Astrocyte of the spinal cord (primary cell): Measurements from ENCODE around the gene OSBPL9.
"Not testable (repeated sequence)": the region's sequence is repeated elsewhere in the genome, so short reads cannot be mapped to it uniquely, and the experiment has no call there.

Source experiments
- DNase-seq: peaks from one replicate; pipeline ENCODE4 v3.0.0; 2011; ENCODE audit warnings: low read depth, low spot score
- H3K4me3 ChIP-seq: 2 replicates; pipeline ENCODE4 v1.5.1; 2011; ENCODE audit warnings: low read depth, mild to moderate bottlenecking, low read length, moderate library complexity
- CTCF ChIP-seq: IDR thresholded peaks from 2 replicates; pipeline ENCODE4 v1.5.1; 2012; ENCODE audit warnings: low read depth, mild to moderate bottlenecking, low read length, inconsistent platforms
- in situ Hi-C: cut with HindIII; loops from 2 replicates; pipeline ENCODE4 v1.10.0; 2017; ENCODE audit warnings: low sequenced_read_pairs

Gene OSBPL9

GRCh38 chr1:51644533-51645197, 27.8 kb downstream of the OSBPL9 start:
- H3K4me3 ChIP-seq = no peak overlapping the region
- in situ Hi-C loops = no loop called here
- TF ChIP-seq CTCF = no peak
- peak; percentile 86 for DNase-seq

- in situ Hi-C loops, H3K4me3 ChIP-seq, DNase-seq: not testable (repeated sequence)
Measured at GRCh38 chr1:51646592-51646991, 29.7 kb downstream of the OSBPL9 start.

GRCh38 chr1:51648180-51649109, 31.6 kb downstream of the OSBPL9 start:
- H3K4me3 ChIP-seq = no peak overlapping the region
- in situ Hi-C loops = no loop called here
- no peak for TF ChIP-seq CTCF
- peak; percentile 62 for DNase-seq

- H3K4me3 ChIP-seq = no peak overlapping the region
- DNase-seq = no peak
- in situ Hi-C loops = no loop called here
- TF ChIP-seq CTCF = no peak
Measured at GRCh38 chr1:51649593-51650091, 32.8 kb downstream of the OSBPL9 start.

GRCh38 chr1:51650198-51650597, 33.3 kb downstream of the OSBPL9 start:
- no peak for DNase-seq

GRCh38 chr1:51651552-51651942, 34.7 kb downstream of the OSBPL9 start:
- no peak for DNase-seq
- in situ Hi-C loops = no loop called here
- TF ChIP-seq CTCF = no peak
- H3K4me3 ChIP-seq = no peak overlapping the region

More at GRCh38 chr1:51650198-51650597, 33.3 kb downstream of the OSBPL9 start:
- in situ Hi-C loops = no loop called here
- no peak overlapping the region for H3K4me3 ChIP-seq
- no peak for TF ChIP-seq CTCF

GRCh38 chr1:51652599-51652998, 35.7 kb downstream of the OSBPL9 start:
- no peak overlapping the region for H3K4me3 ChIP-seq
- no peak for TF ChIP-seq CTCF
- in situ Hi-C loops = no loop called here

More at GRCh38 chr1:51652599-51652998, 35.7 kb downstream of the OSBPL9 start:
- DNase-seq = no peak
